GM21526 (cell line): ENCODE data around the gene NXN.
"Not testable (repeated sequence)": the region's sequence is repeated elsewhere in the genome, so short reads cannot be mapped to it uniquely, and the experiment has no call there.

Experiments used
- ATAC-seq: cut with Tn5 transposase; IDR thresholded peaks from one replicate; pipeline ENCODE4 v1.9.1; 2021; ENCODE audit warnings: moderate library complexity; ENCODE audit not compliant: unreplicated experiment, low FRiP score

The NXN gene

DNA sequence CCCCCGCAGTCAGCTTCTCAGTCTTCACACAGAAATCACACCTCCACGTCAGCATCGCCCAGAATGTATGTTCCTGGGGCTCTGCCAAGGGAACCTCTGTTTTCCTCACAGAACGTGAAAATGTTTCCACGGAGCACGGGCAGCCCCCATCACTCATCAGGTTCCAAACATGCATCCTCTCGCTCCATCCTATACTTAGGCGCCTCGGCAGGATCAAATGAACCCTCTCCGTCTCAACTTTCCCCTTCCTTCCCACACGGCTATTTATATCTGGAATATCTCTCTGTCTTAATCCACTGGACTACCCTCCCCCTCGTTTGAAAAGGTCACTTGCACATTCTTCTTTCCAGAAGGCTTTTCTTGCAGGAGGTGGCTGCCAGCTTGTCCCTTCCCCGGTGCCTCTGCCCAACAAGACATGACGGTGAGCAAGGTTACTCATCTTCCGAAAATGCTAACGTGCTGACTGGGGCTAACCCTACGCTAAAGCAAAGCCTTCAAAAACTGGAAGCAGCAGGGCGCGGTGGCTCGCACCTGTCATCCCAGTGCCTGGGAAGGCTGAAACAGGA lies 21.6 kb downstream of the NXN start:
- no peak for ATAC-seq

DNA sequence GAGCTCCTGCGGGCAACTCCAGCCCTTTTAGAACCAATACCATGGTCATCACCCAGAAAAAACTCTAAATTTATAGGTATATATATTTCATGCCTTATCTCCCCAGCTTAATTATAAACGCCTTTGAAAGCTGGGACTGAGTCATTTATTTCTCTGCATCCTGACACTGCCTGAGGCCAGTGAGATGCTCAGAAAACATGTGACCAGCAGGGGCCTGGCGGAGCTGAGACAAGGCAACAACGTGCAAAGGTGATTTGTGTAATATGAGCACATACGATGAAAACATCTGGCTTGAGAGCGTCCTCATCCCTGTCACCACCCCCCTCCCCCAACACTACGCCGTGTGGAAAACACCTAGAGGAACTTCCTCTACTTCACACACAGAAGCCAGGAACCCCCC lies 22.7 kb downstream of the NXN start:
- ATAC-seq, result no peak

DNA sequence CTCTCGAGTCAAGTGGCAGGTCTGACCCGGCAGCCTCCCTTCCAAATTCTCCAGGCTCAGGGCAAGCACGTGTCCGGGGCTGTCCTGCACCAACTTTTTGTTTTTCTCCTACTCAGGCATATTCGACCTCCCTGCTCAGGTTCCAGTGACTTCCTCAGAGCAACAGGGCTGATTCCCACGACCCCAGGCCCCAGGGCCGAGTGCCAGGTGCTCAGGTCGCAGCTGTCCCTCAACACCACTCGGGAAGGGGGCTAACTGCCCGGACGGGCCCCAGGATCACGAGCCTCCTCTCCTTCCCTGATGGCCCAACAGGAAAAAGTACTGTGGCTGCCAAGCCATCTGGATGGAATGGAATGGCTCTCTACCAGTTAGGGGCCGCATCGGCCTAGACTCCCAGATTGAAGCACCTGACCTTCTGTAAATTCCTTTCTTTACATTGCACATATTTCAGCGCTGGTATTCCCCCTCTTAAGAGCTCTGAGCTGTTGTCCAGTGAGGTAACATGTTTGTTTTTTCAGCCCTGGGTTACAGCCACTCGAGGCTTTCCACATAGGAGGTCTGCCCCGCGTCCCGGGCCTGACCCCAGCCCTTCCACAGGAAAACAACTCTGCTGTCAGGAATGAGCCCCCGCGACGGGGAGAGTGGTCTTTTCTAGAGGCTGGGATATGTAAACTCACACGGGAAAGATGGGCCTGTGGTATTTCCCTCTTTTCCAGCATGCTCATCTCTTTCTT lies 25.0 kb downstream of the NXN start:
- ATAC-seq, result no peak

DNA sequence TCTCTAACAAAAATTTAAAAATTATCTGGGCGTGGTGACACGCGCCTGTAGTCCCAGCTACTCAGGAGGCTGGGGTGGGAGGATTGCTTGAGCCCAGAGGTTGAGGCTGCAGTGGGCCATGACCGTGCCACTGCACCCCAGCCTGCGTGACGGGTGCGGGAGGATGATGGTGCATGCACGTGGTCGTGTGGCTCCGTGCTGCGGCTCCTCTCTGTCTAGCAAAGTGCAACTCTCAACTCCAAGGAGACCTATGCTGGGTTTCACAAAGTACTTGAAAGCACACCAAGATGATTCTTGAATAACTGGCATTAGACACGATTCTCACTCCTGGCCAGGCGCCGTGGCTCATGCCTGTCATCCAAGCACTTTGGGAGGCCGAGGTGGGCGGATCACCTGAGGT lies 25.8 kb downstream of the NXN start:
- ATAC-seq, result no peak

GRCh38 chr17:952592-952991 lies 27.0 kb downstream of the NXN start:
- ATAC-seq, result not testable (repeated sequence)

GRCh38 chr17:951325-952132 lies 28.0 kb downstream of the NXN start:
- no peak for ATAC-seq

DNA sequence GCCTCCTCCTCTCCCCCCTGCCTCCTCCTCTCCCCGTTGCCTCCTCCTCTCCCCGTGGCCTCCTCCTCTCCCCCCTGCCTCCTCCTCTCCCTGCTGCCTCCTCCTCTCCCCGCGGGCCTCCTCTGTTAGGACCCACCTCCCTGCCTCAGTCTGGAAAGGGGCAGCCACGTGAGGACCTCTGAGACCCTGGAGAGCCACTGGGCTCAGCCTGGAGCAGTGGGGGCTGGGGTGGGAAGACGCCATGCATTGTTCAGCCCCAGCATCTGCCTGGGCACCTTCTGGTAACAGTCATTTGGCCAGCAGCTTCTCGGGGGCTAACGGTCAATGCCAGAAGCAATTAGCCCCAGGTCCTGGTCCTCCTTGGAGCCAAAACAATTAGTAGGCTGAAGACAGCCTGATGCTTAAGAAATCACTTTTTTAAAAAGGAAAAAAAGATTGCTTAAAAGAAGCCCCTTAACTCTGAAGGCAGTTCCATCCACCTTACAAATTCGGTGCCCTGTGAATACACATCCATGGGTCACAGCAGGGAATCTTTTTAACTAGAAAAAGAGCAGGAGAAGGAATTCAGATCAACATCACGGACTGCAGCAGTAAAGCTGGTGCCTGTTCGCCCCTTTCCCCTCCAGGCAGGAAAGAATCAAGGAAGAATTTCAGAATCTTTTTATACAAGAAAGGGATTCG lies 29.8 kb downstream of the NXN start:
- no peak for ATAC-seq

GRCh38 chr17:948284-948852 lies 31.2 kb downstream of the NXN start:
- ATAC-seq, result no peak

DNA sequence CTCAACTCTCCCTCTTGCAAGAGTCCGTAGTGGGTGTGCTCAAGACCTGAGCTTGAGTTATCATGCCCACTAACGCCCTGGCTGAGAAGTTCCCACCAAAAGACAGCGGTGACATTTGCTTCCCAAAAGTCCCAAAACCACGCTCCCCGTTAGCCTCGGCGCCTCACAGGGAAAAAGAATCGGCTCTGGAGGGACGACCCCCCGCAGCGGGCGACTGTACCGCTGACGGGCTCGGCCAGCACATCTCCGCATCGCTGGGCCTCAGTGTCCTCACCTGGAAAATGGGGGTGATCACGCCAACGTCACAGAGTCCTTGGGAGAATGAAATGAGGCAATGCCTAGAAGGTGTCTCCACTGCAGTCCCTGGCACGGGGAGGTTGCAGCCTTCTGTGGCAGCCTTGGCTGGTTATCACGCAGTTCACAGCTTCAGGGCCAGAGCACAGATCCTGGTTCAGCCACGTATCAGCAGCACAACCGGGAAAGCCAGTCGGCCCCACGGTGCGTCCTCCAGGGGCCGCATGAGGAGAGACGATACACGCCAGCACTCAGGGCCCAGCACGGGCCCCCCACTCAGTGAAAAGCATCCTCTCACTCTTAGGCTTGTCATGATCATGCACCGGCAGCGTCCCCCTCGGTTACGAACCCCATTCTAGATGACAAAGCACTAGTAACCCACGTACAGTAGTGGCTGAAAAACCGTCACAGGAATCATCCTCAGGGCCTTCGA lies 32.9 kb downstream of the NXN start:
- ATAC-seq, result no peak

- ATAC-seq, result no peak
These were observed 33.9 kb downstream of the NXN start for GRCh38 chr17:945672-946071.

GRCh38 chr17:944266-944826 lies 35.2 kb downstream of the NXN start:
- ATAC-seq, result no peak

- ATAC-seq, result no peak
These were observed 44.1 kb downstream of the NXN start for GRCh38 chr17:935485-935884.

DNA sequence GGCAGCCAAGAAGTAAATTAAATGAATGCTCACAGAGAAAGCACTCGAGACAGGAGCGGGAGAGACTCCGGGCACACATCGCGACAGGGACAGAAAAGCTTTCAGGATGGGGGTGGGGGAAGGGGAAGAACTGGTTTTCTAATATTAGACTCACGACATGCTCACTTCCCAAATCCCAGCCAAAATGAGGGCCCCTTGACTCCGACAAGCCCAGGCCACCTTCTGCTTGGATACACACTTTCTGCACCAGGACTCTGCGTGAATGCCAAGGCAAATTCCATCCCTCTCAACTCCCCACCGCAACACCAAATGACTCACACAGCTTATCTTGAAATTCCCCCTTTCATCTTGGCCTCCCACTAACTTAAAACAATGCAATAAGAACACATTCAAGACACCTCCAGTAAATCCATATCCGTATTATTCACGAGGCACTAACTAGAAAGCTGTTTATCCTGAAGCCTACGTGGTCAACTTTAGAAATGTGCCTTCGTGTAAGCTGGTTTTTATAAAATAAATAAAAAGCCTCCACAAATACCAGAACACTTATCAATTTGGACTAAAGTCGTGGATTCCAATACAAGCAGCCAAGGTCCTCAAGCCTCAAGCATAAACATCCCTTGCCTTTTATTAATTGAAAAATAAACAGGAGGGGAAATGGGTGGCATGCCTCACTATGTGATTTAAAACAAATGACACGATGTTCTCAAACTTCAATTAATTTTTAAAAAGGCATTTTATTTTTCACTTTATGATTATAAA lies 46.1 kb downstream of the NXN start:
- no peak for ATAC-seq

GRCh38 chr17:930258-930657 lies 49.3 kb downstream of the NXN start:
- ATAC-seq, result no peak

DNA sequence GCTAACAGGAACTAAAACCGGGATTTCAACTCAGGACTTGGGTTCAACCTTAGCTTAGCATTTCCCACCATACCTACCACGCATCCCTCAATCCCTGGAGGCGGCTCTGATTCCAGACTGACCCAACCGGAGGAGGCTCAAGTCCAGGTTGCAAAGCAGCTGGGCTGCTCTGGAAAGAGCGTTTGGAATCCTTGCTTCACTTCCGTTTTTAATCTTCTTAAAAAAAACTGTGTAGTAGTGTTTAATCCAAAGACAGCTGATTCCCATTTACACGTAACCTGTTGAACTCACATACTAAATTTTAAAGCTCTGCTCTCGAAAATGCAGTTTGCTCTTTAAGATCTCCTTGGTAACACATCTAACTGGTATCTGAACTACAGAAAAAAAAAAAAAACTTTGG lies 50.0 kb downstream of the NXN start:
- no peak for ATAC-seq

- no peak for ATAC-seq
These were observed 51.7 kb downstream of the NXN start for GRCh38 chr17:927611-928461.

- ATAC-seq, result no peak
These were observed 53.8 kb downstream of the NXN start for GRCh38 chr17:925817-926216.
